Astrocyte (in vitro differentiated cells and primary cell): ENCODE data around the gene UGGT2. TPM values are rescaled to one million over a fixed set of nuclear protein-coding genes. Genes with fewer than 3 reads are reported as not detected.

Experiments used
- DNase-seq: peaks from one replicate; pipeline ENCODE4 v3.0.0-alpha.2; 2010; ENCODE audit warnings: low read depth
- FAIRE-seq: peaks from 2 replicates; lab custom pipeline; 2011; peaks lifted over from hg19 to GRCh38; lab: Jason Lieb, UNC
- H2AFZ ChIP-seq: 2 replicates; pipeline ENCODE4 v1.6.0; 2012; ENCODE audit warnings: low read depth, low read length, inconsistent platforms
- H3K27ac ChIP-seq: 2 replicates; pipeline ENCODE4 v1.5.1; 2011; ENCODE audit warnings: low read depth, low read length, inconsistent platforms
- H3K27me3 ChIP-seq: 2 replicates; pipeline ENCODE4 v1.6.0; 2011; ENCODE audit warnings: low read length, inconsistent platforms; ENCODE audit not compliant: insufficient read depth
- H3K36me3 ChIP-seq: 2 replicates; pipeline ENCODE4 v1.5.1; 2011; ENCODE audit warnings: low read length, inconsistent platforms; ENCODE audit not compliant: insufficient read depth
- H3K4me1 ChIP-seq: 2 replicates; pipeline ENCODE4 v1.5.1; 2011; ENCODE audit warnings: low read length, inconsistent platforms; ENCODE audit not compliant: insufficient read depth
- H3K4me2 ChIP-seq: 2 replicates; pipeline ENCODE4 v1.6.0; 2012; ENCODE audit warnings: low read length, inconsistent platforms
- H3K4me3 ChIP-seq: 2 replicates; pipeline ENCODE4 v1.5.1; 2011; ENCODE audit warnings: low read depth, mild to moderate bottlenecking, low read length, inconsistent platforms; ENCODE audit not compliant: insufficient read depth
- H3K79me2 ChIP-seq: 2 replicates; pipeline ENCODE4 v1.6.0; 2012; ENCODE audit warnings: mild to moderate bottlenecking, low read length, inconsistent platforms; ENCODE audit not compliant: insufficient read depth
- H3K9ac ChIP-seq: 2 replicates; pipeline ENCODE4 v1.6.0; 2012; ENCODE audit warnings: mild to moderate bottlenecking, low read length, inconsistent platforms
- H3K9me3 ChIP-seq: 2 replicates; pipeline ENCODE4 v1.5.1; 2012; ENCODE audit warnings: low read depth, mild to moderate bottlenecking, low read length, inconsistent platforms; ENCODE audit not compliant: insufficient read depth
- H4K20me1 ChIP-seq: 2 replicates; pipeline ENCODE4 v1.6.0; 2012; ENCODE audit warnings: low read length, inconsistent platforms; ENCODE audit not compliant: insufficient read depth
- H3K27ac Mint-ChIP-seq: one replicate; pipeline ENCODE4 v1.8.0; 2021; ENCODE audit warnings: mild to moderate bottlenecking, mixed read lengths; ENCODE audit not compliant: unreplicated experiment
- H3K27me3 Mint-ChIP-seq: one replicate; pipeline ENCODE4 v1.8.0; 2021; ENCODE audit warnings: low read depth, mixed read lengths; ENCODE audit not compliant: unreplicated experiment
- H3K36me3 Mint-ChIP-seq: one replicate; pipeline ENCODE4 v1.8.0; 2021; ENCODE audit warnings: low read depth, mixed read lengths; ENCODE audit not compliant: unreplicated experiment
- H3K4me1 Mint-ChIP-seq: one replicate; pipeline ENCODE4 v1.8.0; 2021; ENCODE audit warnings: low read depth, mixed read lengths; ENCODE audit not compliant: unreplicated experiment
- H3K4me3 Mint-ChIP-seq: one replicate; pipeline ENCODE4 v1.8.0; 2021; ENCODE audit warnings: mild to moderate bottlenecking, moderate library complexity, mixed read lengths; ENCODE audit not compliant: unreplicated experiment
- H3K9me3 Mint-ChIP-seq: one replicate; pipeline ENCODE4 v1.8.0; 2021; ENCODE audit warnings: mild to moderate bottlenecking, mixed read lengths; ENCODE audit not compliant: unreplicated experiment
- CTCF ChIP-seq: IDR thresholded peaks from 2 replicates; pipeline ENCODE4 v1.5.1; 2011; ENCODE audit warnings: low read depth, mild to moderate bottlenecking, inconsistent platforms, low read length, moderate library complexity; ENCODE audit not compliant: insufficient read depth
- EZH2 ChIP-seq: IDR thresholded peaks from 2 replicates; pipeline ENCODE4 v1.6.1; 2012; ENCODE audit warnings: mild to moderate bottlenecking, low read length, inconsistent platforms; ENCODE audit not compliant: insufficient read depth
- total RNA-seq: library from RNA; stranded (reverse); gene quantifications from 2 replicates; pipeline ENCODE4 v1.2.1, GENCODE V29; 2021

UGGT2 gene
- total RNA-seq, 1 donor from 2014 or later = 36.2 TPM

DNA sequence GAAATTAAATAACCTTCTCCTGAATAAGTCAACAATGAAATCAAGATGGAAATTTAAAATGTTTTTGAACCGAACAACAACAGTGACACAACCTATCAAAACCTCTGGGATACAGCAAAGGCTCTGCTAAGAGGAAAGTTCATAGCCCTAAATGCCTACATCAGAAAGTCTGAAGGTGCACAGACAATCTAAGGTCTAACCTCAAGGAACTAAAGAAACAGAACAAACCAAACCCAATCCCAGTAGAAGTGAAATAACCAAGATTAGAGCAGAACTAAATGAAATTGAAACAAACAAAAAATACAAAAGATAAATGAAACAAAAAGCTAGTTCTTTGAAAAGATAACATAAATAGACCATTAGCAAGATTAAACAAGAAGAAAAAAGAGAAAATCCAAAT, 9.0 kb downstream of the UGGT2 start:
- peaks cover 4% of the 10 kb centered on the region for H3K4me1 Mint-ChIP-seq
- peaks cover 5% of the 10 kb centered on the region for H3K9me3 Mint-ChIP-seq
- Histone ChIP-seq H3K36me3 (no peaks in the 10 kb centered on the region), H3K27me3 (no peaks in the 10 kb centered on the region), H3K4me3 (no peak overlapping the region), H3K9me3 (no peaks in the 10 kb centered on the region), H3K4me2 (no peak overlapping the region), H3K4me1 (no peaks in the 10 kb centered on the region), H2AFZ (no peak overlapping the region), H4K20me1 (peaks cover 47% of the 10 kb centered on the region), H3K27ac (no peak overlapping the region), H3K79me2 (peaks cover 86% of the 10 kb centered on the region), H3K9ac (no peak overlapping the region)
- H3K4me3 Mint-ChIP-seq = no peak overlapping the region
- H3K36me3 Mint-ChIP-seq = peaks cover 7% of the 10 kb centered on the region
- TF ChIP-seq CTCF (no peak), EZH2 (no peak)
- no peak overlapping the region for H3K27ac Mint-ChIP-seq
- FAIRE-seq (no peak), DNase-seq (no peak)
- H3K27me3 Mint-ChIP-seq = no peaks in the 10 kb centered on the region

- H3K9ac ChIP-seq = no peak overlapping the region
- H3K9me3 ChIP-seq = no peaks in the 10 kb centered on the region
Observed at GRCh38 chr13:96041326-96042110, 11.7 kb downstream of the UGGT2 start.

More at GRCh38 chr13:96041326-96042110, 11.7 kb downstream of the UGGT2 start:
- peaks cover 8% of the 10 kb centered on the region for H3K36me3 Mint-ChIP-seq
- H3K4me1 ChIP-seq = no peaks in the 10 kb centered on the region
- no peak for DNase-seq
- H3K79me2 ChIP-seq = peaks cover 95% of the 10 kb centered on the region
- H3K27me3 ChIP-seq = no peaks in the 10 kb centered on the region
- H3K4me3 ChIP-seq = no peak overlapping the region
- TF ChIP-seq EZH2 (no peak), CTCF (no peak)
- H3K4me1 Mint-ChIP-seq = peaks cover 3% of the 10 kb centered on the region
- no peak overlapping the region for H3K27ac Mint-ChIP-seq
- no peak overlapping the region for H3K4me2 ChIP-seq
- H2AFZ ChIP-seq = no peak overlapping the region
- no peak overlapping the region for H3K4me3 Mint-ChIP-seq
- peaks cover 5% of the 10 kb centered on the region for H3K9me3 Mint-ChIP-seq
- H3K27ac ChIP-seq = no peak overlapping the region
- no peak for FAIRE-seq
- no peaks in the 10 kb centered on the region for H3K36me3 ChIP-seq
- H4K20me1 ChIP-seq = peaks cover 59% of the 10 kb centered on the region
- no peaks in the 10 kb centered on the region for H3K27me3 Mint-ChIP-seq
